GM12864 (cell line): ENCODE data around the gene ZNF133.
A peak's percentile ranks its signal among the peaks of the same experiment; 100 is the strongest.
"Not testable (repeated sequence)": the region's sequence is repeated elsewhere in the genome, so short reads cannot be mapped to it uniquely, and the experiment has no call there.

ENCODE experiments used
- DNase-seq: peaks from one replicate; pipeline ENCODE4 v3.0.0-alpha.2; 2011; ENCODE audit warnings: low read depth
- H3K4me3 ChIP-seq: 2 replicates; pipeline ENCODE4 v1.5.1; 2011; ENCODE audit warnings: mild to moderate bottlenecking, low read depth, low read length, control low read depth
- TF ChIP-seq, protein P1 (sequence below): IDR thresholded peaks from 2 replicates; pipeline ENCODE4 v1.5.1; 2011; ENCODE audit warnings: low read depth, mild to moderate bottlenecking, moderate library complexity, low read length, control low read depth, inconsistent platforms; ENCODE audit errors: missing control alignments

ZNF133 gene

DNA sequence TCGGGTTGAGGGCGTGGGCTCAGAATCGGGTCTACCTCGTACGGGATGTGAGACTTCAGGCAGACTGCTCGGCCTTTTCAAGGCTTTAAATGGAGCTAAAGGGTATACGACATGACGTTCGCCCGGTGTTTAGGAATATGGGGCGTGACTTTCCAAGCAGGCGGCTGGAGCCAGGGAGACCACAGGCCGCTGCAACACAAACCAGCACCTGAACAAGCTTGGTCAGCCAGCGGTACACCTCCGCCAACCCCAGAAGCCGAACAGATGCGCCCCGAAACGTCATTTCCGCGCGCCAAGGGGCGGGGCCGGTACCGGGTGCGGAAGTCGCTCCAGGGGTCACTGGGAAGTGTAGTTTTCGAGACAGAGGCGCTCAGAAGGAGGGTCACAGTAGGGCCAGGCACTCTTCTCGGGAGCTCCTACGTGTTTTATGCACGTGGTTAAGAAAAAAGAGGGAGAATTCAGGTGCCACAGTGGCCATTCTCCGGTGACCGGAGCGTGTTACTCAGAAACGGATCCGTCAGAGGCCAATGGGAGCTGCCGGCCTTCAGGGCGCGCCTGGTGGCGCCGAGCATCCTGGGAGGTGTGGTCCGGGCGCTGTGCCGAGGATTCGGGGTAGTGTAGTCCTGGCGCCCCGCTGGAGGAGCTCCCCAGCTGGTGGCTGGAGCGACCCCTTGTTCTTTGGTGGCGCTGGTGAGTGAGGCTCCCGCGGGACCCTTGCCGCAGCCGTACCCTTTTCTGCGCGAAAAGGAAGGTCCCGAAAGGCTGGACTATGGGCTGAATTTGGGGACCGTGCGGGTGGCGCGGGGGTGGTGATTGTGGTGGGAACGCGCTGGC is at the start of gene ZNF133:
TSS of gene ZNF133 (plus strand) at position 613 of the 834 bp plus-strand sequence. CDS start 17,160 bp downstream, outside the sequence.
- H3K4me3 ChIP-seq = peak within 1 kb of the TSS; percentile 94
- DNase-seq = peak; percentile 79
- TF ChIP-seq, protein P1, sequence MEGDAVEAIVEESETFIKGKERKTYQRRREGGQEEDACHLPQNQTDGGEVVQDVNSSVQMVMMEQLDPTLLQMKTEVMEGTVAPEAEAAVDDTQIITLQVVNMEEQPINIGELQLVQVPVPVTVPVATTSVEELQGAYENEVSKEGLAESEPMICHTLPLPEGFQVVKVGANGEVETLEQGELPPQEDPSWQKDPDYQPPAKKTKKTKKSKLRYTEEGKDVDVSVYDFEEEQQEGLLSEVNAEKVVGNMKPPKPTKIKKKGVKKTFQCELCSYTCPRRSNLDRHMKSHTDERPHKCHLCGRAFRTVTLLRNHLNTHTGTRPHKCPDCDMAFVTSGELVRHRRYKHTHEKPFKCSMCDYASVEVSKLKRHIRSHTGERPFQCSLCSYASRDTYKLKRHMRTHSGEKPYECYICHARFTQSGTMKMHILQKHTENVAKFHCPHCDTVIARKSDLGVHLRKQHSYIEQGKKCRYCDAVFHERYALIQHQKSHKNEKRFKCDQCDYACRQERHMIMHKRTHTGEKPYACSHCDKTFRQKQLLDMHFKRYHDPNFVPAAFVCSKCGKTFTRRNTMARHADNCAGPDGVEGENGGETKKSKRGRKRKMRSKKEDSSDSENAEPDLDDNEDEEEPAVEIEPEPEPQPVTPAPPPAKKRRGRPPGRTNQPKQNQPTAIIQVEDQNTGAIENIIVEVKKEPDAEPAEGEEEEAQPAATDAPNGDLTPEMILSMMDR = no peak

- no peak overlapping the region for H3K4me3 ChIP-seq
- no peak for DNase-seq
- TF ChIP-seq, protein P1 = no peak
These were observed 47.3 kb upstream of the ZNF133 start for GRCh38 chr20:18240997-18241396.

- no peak overlapping the region for H3K4me3 ChIP-seq
- TF ChIP-seq, protein P1 = no peak
- DNase-seq = no peak
These were observed 44.5 kb upstream of the ZNF133 start for GRCh38 chr20:18243802-18244201.

- not testable (repeated sequence) for DNase-seq
These were observed 39.8 kb upstream of the ZNF133 start for GRCh38 chr20:18248545-18248944.

GRCh38 chr20:18250217-18250616 is 38.1 kb upstream of the ZNF133 start:
- DNase-seq = no peak
- H3K4me3 ChIP-seq = no peak overlapping the region
- TF ChIP-seq, protein P1 = no peak

More at GRCh38 chr20:18248545-18248944, 39.8 kb upstream of the ZNF133 start:
- not testable (repeated sequence) for H3K4me3 ChIP-seq

GRCh38 chr20:18252597-18253451 is 35.5 kb upstream of the ZNF133 start:
- DNase-seq = no peak
- H3K4me3 ChIP-seq = no peak overlapping the region
- TF ChIP-seq, protein P1 = no peak

DNA sequence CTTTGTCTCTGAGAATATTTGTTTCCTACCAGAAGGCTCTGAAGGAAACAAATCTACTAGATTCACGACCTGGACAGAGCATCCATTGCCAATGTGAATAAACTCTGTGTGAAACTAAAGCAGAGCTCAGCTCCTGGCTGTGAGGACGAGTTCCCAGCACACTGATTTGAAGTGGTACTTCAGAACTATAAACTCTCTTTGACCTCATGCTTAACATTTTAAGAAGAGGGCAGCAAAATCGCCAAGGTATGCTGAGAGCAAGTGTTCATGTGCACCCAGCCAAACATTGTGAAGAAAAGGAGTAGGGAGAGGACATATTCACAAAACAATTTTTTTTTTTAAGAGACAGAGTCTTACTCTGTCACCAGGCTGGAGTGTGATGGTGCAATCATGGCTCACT is 33.7 kb upstream of the ZNF133 start:
- TF ChIP-seq, protein P1 = no peak
- no peak for DNase-seq
- H3K4me3 ChIP-seq = no peak overlapping the region
